Measurements from ENCODE around the gene GPATCH11. TPM values are rescaled to one million over a fixed set of nuclear protein-coding genes. Genes with fewer than 3 reads are reported as not detected.
A peak's percentile ranks its signal among the peaks of the same experiment; 100 is the strongest.

Gene GPATCH11
- polyA plus RNA-seq (ENCODE audit: insufficient read length in 12 of 12), result 10 to 100 TPM in 4 of 12 donors, 1 to 10 TPM in 7, not detected in 1; 6.2 to 12.2 (median 9.9) TPM
- long read RNA-seq, donor 1, result 0 reads
- long read RNA-seq, donor 2, transcript GPATCH11-202 (9 exons, 3,906 nt), result major isoform, 6 of 6 reads
- long read RNA-seq, donor 2, partial matches to known transcripts, result 0 of 6 reads
- long read RNA-seq, donor 2, other reads (novel, unspliced or antisense), result 0 of 6 reads
- long read RNA-seq, donor 3, partial matches to known transcripts, result 0 of 1 reads
- long read RNA-seq, donor 3, other reads (novel, unspliced or antisense), result 0 of 1 reads
- long read RNA-seq, donor 4, partial matches to known transcripts, result 0 of 1 reads
- long read RNA-seq, donor 4, other reads (novel, unspliced or antisense), result 0 of 1 reads
- long read RNA-seq, donor 5, partial matches to known transcripts, result 0 of 2 reads
- long read RNA-seq, donor 5, other reads (novel, unspliced or antisense), result 0 of 2 reads
- long read RNA-seq, donor 6, partial matches to known transcripts, result 0 of 1 reads
- long read RNA-seq, donor 6, other reads (novel, unspliced or antisense), result 0 of 1 reads
- long read RNA-seq, donor 7, partial matches to known transcripts, result 0 of 1 reads
- long read RNA-seq, donor 7, other reads (novel, unspliced or antisense), result 0 of 1 reads
- long read RNA-seq, donor 8, partial matches to known transcripts, result 0 of 1 reads
- long read RNA-seq, donor 8, other reads (novel, unspliced or antisense), result 0 of 1 reads
- long read RNA-seq, donor 9, result 0 reads
- long read RNA-seq, donor 10, partial matches to known transcripts, result 0 of 2 reads
- long read RNA-seq, donor 10, other reads (novel, unspliced or antisense), result 0 of 2 reads
- long read RNA-seq, donor 11, partial matches to known transcripts, result 0 of 2 reads
- long read RNA-seq, donor 11, other reads (novel, unspliced or antisense), result 0 of 2 reads

DNA sequence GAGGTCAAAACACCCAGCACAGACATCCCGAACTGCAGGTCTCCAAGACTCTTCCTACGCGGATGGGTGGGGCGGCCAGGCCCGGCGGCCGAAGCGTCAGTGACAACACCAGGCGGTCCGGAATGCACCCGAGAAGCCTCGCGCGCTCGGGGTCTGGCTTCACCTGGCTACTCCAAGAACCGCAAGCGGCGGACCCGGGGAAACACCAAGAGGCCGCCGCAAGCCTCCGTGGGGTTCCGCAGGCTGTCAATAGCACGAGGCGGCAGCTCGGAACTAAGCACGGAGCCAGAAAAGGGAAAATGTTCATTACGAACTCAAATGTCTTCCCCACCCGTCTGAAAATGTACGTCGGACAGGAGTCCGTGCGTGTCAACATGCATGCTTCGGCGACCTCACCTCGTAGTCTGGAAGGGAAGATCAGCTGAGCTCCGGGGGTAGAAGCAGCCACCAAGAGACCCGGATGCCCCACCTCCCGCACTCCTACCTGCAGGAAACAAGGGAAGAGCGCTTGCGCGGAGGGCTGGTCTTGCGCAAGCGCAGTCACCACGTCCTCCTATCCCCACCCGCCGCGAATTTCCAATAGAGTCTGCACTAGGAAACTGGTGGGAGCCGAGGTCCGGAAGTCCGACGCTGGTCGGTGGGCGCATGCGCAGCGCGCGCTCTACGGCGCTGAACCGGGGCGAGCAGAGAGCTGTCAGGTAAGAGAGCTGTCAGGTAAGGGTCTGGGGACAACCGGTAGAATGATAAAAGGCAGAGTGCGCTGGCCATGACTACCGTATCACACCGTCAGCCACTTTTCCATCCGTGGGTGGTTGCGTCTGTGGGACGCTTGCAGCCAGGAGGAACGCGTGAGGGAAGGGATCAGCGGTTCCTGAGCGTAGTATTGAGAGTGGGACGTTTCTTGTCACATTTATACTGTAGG lies at the start of gene GPATCH11, which contains the start of gene HEATR5B:
Gene GPATCH11 (plus strand): TSS at position 646 of the 922 bp plus-strand sequence. CDS start 3,864 bp downstream, outside the sequence.
Gene HEATR5B (minus strand): TSS at position 500 of the 922 bp plus-strand sequence. CDS start 958 bp downstream, outside the sequence.
- DNase-seq, result peak; percentile 99

DNA sequence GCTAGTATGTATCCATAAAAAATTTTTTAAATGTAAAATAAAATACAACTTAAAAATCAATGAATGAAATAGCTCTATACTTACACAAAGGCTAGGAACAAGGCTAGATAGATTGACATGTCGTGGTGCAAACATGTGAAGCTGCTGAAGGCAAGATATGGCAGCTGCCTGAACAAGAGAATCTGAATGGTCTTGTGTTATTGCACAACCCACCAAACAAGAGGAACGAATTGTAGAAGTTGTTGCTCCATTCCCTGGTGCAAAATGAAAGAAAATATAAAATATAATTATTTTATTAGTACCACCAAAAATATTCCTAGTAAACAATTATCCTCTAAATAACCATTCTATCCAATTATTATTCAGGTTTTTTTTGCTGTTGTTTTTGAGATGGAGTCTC lies 46.5 kb upstream of the GPATCH11 start:
- no peak for DNase-seq

DNA sequence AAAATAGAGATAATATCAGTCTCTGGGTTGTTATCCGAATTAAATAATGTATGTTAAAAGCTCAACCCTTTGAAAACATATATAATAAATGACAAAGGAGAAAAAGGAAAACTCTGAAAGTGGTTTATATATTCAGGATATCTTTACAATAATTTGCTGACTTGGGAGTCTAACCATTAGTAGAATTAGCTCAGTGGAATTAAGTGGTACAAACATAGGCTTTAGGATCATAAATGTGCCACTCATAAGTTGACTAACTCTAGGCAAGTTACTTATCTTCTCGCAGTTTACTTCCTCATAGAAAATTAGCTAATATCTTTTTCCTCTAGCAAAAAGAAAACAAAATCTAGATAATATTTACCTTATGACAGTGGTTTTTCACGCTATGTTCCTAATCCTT lies 44.7 kb upstream of the GPATCH11 start:
- DNase-seq, result no peak

DNA sequence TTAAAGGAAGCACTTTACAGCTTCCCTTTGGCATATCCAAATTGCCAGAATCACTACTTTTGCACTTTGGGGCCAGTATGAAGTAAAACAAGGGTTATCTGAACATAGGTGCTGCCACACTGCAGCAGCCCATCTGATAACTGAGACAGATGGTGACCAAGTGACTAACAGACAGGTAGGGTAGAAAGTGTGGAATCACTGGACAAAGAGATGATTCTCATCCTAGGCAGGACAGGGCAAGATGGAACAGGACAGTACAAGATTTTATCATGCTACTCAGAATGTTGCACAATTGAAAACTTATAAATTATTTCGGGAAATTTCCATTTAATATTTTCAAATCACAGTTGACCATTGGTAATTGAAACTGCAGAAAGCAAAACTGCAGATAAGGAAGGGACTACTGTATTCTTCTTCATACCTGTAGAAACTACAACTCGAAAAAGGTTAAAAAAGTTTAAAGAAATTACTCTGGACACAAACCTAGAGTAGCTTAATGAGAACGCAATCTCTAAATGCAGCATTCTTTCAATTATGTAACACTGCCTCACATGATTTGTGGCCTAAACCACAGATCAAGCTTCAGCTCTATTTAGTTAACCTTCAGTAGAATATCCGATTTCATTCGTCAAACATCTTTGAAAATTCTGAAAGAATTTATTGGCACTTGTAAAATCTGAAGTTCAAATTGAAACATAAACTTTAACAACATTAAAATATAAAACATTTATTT lies 31.6 kb upstream of the GPATCH11 start:
- DNase-seq, result no peak

DNA sequence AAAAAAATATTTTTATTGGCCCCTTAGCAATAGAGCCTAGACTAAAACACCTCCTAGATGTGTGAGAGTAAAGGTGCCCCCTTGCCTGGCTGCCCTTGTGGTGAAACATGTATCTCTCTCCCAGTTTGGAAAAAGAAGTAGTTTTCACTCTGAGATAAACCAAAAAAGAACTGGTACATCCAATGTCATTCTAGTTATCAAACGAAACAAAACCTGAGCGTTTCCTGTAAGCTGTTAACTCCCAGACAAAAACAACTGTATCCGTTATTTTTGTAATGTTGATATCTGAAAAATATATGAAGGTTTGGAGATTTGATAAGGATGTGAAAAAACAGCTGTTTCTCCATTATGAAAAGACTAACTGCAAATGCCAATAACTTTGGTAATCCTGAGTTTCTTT lies 24.5 kb upstream of the GPATCH11 start:
- no peak for DNase-seq

DNA sequence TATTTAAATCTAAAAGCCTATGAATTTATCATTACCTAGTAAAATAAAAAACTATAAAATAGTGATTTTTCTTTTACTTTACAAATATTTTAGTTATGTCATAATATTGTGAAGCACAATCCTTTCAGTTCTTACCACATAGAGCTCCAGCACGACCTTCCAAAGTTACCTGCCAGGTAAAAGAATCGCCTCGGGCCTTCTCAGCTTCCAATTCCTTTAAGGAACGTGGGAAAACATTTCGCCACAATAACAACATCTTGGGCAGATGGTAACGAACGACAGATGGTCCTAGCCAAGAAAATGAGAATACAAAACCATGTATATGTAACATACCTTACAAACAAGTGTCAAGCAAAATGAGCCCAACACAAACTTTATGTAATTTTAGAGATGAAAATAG lies 23.9 kb upstream of the GPATCH11 start:
- DNase-seq, result no peak

DNA sequence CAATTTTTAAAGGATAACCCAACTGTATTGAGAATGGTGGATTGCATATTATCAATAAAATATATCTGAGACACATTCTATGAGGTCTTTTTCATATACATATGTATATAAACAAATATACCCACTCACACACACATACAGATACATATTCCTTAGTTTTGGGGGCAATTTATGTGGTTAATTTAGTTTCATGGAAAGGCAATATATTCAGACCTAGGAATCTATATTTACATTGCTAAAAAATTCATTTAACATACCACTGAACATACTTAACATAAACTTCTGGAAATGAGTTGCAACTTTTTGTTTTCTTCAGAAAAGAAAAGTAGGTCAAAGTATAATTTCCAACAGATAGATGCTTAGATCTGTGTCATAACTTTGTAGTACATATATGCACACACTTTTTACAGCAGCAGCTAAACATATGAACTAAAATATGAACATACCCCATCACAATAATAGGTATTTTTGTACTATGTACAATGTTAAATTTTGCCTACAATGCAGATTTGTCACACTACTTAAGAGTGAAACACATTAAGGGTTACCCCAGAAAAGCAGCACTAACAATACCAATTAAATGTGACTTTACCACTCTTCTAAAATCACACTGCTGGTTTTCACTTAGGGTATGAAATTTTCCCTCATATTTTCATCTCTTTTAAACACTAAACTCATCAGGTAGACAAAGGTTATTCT lies 23.2 kb upstream of the GPATCH11 start:
- DNase-seq, result no peak

DNA sequence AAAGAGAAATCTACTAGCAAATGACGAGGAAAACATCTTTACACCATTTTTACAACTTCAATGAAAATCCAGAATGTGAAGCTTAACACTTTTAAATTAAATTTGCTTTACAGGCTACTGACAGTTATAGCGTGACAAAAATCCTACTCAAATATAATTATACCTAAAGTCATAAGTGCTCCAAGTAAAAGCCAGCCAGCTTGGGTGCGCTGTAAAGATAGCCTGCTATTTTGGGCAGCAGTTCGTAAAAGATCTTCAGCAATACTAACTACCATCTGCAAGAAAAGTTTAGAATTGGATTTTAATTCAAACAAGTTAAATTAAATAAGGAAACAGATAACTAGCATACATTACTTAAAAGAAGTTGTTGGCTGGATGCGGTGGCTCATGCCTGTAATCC lies 22.5 kb upstream of the GPATCH11 start:
- DNase-seq, result no peak

DNA sequence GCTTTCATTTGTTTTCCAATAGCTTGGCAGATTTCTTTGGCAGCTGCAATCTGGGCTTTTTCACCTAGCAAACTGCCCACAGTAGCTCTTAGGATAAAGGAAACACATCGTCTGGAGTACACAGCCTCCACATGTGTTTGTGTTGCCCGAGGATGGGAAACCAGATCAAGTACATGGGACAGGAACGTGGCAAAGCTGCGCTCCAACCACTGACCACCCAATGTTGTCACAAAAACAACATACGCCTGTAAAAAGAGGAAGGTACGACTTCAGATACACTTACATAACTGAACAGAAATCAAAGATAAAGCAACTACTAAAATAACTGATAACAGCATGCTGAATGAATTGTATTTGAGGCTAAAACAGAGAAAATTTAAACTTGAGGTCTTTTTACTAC lies 15.6 kb upstream of the GPATCH11 start:
- no peak for DNase-seq

DNA sequence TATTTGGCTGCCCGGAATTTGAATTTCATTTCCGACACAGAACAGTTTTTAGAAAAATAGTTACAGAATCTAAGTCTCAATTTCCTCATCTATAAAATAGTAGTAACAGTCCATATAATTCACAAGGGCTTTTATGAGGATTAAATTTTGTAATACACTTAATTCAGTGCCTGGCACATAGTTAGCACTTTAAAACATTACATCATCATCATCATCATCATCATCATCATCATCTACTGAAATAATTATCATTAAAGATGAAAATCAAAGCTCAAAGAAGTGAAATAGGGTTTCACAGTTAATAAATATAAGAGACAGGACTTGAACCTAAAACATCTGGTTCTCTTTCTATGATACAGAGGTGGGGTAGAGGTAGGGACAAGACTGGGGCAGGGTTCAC lies 13.4 kb upstream of the GPATCH11 start:
- no peak for DNase-seq

DNA sequence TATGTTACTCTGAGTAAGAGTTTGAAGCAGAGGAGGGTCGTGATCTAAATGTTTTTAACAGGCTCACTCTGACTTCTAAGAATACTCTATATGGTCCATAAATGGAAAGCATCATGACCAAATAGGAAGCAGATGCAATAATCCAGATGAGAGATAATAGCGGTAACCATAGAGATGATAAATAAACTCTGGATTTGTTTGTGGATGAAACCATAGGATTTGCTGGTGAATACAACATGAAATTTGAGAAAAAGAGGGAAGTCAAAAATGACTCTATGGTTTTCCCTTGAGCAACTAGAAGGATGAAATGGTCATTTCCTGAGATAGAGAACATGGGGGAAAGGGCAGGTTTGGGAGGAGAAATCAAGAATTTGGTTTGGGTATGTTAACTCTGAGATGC lies 4.1 kb upstream of the GPATCH11 start:
- DNase-seq, result no peak

DNA sequence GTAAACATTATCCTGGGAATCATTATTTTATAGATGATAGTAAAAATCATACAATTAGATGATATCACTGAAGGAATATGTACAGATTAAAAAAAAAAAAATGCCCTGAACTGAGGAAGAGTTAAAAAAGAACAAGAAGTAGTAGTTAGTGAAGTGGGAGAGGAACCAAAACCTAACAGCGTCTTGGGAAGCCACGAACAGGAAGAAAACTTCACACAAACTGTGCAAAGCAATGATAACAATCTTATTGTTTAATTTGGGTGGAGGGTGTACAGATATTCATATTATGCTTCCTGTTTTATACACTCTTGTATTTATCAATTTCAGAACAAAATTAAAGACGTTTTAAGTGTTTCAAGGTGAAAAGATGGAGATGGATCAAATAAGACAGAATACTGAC lies 3.6 kb upstream of the GPATCH11 start:
- DNase-seq, result no peak

DNA sequence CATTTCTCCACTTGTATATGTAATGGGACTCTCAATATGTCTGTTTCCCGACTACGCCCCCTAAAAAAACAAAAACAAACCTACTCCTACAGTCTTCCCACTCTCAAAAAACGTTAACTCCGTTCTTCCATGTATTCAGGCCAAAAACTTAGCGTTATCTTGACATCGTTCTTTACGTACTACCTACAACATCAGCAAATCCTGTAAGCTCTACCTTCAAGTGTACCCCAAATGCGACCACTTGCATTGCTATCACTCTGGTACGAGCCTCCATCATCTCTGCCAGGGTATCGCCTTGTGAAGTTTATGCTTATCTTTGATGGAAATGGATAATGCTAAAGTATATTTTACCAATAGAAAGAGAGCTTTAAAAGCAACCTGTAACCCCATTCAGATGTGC lies 479 bp downstream of the GPATCH11 start:
- no peak for DNase-seq

DNA sequence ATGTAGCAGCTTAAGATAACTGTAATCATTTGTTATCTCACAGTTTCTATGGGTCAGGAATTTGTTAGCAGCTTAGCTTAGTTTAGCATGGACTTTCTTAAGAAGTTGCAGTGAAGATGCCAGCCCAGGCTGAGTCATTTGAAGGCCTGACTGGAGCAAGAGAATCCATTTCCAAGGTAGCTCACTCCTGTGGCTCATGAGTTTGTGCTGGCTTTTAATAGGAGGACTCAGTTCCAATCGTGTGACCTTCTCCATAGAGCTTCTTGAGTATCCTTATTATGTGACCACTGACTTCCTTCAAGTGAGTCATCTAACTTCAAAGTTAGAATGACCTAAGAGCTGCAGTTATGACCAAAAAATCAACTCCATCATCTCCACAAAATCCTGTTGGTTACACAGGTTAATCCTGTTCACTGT lies 1.4 kb downstream of the GPATCH11 start:
- no peak for DNase-seq

DNA sequence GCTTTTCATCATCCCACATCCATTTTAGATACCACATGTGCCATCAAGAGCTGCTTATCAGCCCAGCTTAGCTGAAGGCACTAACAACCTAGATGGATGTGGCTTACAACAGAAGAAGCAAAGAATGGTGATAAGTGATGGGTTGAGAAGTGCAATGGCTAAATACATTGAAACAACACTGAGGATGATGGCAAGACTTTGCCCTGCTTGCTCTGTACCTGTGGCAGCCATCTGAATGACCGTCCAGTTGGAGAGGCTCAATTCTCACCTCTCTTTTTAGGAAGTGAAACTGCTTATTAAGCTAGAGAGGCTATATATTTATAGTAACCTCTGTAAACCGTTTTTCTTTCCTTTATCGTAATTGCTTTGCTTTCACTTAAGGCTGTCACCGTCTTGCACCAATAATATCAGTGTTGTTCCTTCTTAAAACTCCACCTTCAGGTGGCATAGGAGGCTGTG lies 5.7 kb downstream of the GPATCH11 start:
- DNase-seq, result no peak

DNA sequence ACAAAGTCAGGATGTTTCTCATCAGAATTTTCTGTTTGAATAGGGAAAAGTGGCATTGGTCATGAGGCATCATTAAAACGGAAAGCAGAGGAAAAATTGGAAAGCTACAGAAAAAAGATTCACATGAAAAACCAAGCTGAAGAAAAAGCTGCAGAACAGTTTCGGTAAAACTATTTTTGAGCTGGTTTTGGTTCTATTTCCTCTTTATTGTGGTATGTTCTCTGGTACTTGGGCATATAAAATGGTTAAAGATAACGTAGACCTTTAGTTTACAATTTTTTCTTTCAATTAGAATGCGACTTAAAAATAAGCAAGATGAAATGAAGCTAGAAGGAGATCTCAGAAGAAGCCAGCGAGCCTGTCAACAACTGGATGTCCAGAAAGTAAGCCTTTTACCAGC lies 7.6 kb downstream of the GPATCH11 start:
- DNase-seq, result no peak

DNA sequence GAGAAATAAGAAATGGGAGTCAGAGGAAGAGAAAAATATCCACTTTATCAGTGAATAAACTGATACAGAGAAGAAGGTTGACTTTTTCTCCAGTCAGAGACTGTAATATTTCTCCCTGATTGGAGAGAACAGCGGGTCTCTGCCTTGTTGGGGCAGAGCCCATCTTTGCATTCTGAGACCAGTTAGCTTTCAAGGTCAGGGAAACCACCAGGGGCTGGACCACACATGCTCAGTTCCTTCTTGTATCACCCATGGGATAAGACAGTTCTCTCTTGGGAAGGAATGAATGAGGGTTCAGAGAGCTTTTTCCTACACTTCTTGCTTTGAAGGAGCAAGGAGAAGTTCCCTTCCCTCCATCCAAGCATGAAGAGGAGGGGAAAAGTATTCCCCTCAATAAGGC lies 12.2 kb downstream of the GPATCH11 start:
- no peak for DNase-seq

DNA sequence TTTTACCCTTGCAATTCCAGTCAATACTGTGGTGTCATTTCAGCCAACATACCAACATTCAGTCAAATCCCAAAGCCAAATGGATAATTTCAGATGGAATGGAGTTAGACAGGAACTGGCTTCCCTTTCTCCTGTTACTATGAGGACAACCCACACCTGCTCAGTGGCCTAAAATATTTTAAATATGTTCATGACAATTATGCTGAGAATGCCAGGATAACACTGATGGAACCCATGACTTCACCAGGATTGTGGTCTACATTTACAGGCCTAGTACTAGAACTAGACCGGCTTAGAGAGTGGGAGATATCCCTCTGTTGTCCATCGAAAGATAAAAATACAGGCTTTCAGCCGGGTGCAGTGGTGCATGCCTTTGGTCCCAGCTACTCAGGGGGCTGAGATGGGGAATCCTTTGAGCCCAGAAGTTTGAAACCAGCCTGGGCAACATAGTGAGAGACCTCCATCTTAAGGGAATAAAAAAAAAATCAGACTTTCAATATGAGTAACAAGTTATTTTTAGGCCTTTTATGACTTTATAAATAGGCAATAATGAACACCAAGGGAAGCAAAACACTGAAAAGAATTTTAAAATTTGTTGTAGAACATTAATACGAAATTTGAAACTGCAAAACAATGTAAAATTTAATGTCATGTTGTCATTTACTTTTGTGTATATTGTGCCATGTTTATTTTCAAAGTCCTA lies 14.2 kb downstream of the GPATCH11 start:
- no peak for DNase-seq

DNA sequence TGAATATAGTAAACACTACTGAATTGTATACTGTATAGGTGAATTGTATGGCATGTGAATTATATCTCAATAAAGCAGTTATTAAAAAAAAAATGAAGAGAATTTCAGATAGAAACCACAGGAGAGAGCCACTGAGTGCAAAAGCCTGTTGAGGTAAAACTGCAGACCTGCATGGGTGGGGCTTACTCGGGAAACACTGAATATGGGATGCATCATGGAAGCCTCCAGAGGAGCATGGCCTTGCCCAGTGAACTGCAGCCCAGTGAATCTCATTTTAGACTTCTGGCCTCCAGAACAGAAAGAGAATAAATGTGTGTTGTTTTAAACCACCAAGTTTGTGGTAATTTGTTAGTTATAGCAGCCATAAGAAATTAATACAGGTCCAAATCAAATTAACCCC lies 15.7 kb downstream of the GPATCH11 start:
- no peak for DNase-seq

All from muscle of arm (tissue), 14 donors.